Stimulated activated CD8-positive, alpha-beta memory T cell treated with anti-CD3 and anti-CD28 coated beads, Interleukin-2, amount 100 ng/mL, for 1 hour (primary cell): ENCODE measurements around the gene CABP4.
"Not testable (repeated sequence)": the region's sequence is repeated elsewhere in the genome, so short reads cannot be mapped to it uniquely, and the experiment has no call there.

Experiments used
- DNase-seq, 2 donors: peaks; one replicate each; pipeline ENCODE4 v3.0.0-alpha.2; 2020; ENCODE audit warnings: low read depth in 2 of 2

The CABP4 gene

DNA sequence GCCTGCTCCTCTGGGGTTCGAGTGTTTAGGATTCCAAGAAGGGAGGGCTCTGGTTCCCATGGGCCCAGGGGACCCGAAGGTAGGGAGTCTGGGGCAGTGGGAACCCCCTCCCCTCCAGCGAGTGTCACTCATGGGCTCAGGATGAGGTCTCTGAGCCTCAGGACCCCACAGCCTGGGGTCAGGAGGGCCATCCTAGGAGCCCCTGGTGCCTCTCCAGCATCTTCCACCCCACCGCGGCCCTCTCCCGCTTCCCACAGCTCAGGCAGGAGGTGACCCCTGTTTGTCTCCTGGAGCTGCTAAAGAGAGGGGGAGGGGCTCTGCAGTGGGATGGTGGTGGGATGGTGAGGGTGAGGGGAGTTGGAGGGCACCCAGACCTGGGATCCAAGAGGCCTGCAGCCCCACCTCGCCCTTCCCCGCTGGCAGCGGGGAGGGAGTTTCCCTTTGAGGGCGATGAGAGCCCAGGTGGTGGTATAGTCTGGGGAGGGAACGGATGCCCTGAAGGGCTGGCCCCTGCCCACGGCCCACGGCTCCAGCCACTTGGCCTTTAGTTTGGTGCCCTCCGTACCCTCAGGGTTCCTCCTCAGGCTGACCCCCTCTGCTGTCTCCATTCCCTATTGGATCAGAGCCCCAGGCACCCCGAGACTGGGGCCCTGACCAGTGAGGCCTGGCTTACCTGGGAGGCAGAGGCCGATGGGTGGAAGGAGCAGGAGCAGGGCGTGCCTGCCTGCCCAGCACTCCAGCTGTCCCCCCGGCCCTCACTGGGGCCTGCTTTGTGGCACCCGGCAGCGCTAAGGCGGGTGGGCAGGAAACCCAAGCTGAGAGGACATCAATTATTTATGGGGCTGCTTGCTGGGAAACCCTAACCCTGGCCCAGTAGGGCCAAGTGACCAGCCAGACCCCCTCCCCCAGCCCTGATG lies 1.1 kb upstream of the CABP4 start:
- no peak for DNase-seq

DNA sequence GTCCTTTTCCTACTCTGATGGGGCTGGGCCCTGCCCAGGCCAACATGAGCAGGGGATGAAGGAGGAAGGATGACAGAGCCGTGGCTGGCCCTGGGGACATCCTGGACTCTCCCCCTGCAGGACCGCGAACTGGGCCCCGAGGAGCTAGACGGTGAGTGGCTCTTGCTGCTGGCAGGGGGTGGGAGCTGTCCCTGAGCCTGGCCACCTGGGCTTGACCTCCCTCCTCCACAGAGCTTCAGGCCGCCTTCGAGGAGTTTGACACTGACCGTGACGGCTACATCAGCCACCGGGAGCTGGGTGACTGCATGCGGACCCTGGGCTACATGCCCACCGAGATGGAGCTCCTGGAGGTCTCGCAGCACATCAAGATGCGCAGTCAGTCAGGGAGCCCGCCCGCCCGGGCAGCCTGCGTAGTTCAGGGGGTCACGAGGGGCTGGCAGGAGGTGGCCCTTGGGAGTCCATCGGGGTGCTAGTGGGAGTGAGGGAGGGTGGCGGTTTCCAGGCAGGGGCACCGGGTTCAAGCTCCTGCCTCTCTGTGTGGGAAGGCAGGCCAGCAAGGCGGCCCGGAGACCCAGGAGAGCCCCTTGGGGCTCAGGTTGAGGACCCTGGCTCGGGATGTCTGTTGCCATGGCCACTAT lies 1.0 kb downstream of the CABP4 start:
- no peak for DNase-seq

GRCh38 chr11:67457453-67457852 lies 2.3 kb downstream of the CABP4 start:
- no peak for DNase-seq

DNA sequence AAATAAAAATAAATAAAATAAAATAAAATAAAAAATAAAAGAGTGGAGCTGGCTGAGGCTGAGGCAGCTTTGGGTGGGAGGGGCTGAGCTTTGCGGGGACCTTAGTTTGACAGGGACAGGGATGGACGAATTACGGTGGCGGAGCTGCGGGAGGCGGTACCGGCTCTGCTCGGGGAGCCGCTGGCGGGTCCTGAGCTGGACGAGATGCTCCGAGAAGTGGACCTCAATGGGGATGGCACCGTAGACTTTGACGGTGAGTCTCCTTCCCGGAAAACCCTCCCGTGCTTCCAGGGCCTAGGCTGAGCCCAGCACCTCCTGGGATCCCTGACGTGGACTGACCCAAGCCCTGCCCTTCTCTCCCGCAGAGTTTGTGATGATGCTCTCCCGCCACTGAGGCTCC lies 3.1 kb downstream of the CABP4 start:
- DNase-seq: no peak

DNA sequence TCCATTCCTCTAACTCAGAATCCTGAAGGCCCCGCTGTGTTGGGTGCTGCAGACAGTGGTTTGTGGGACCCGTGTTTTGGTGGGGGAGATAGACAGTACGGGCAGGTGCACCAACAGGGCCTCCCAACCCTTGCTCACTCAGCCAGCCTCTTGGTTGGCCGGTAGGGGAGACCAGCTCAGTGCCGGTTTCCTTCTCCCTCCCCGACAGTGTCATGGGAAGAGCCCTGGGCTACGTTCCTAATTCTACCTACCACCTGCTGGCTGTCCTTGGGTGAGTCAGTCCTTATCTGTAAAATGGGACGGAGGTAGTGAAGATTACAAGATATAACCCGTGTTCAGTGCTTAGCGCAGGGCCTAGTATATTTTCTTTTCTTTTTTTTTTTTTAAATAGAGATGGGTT lies 8.0 kb downstream of the CABP4 start:
- no peak for DNase-seq

- DNase-seq: no peak
Measured at GRCh38 chr11:67463680-67464410, 8.7 kb downstream of the CABP4 start.

DNA sequence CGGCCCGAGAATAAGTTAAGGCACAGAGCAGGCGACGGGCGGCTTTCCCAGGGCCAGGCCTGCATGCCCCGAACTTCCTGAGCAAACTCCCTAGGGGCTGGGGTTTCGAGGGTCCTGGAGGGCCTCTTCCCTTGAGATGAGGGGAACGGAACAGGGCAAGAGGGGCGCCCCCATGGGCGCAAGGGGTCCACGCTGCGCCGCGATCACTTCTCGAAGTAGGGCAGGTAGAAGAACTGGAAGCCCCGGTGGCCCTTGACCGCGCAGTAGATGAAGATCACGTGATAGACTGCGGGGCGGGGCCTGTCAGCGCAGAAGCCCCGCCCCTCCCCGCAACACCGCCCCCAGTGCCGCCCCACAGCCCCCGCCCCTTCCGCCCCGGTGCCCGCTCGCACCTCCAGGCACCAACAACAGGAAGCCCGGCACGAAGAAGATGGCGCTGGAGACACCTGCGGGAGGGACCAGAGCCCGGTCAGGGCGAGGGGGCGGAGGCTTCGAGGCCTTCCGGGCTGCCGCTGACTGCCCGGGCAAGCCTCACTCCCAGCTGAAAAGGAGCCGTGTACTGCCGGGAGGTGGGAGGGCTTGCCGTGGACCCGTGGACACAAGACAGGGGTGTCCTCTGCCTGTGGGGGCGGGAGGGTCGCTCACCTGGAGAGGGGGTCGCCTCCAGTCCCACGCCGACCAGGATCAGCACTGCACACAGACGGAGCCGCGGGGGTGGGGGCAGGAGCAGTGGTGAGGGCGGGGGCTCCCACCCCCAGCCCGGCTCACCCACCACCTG lies 9.4 kb downstream of the CABP4 start:
- DNase-seq: peak; percentile 83 to 88

- no peak for DNase-seq
Measured at GRCh38 chr11:67465189-67465510, 10.0 kb downstream of the CABP4 start.

GRCh38 chr11:67465530-67465929 lies 10.4 kb downstream of the CABP4 start:
- not testable (repeated sequence) for DNase-seq

- no peak for DNase-seq
Measured at GRCh38 chr11:67466367-67466766, 11.2 kb downstream of the CABP4 start.

DNA sequence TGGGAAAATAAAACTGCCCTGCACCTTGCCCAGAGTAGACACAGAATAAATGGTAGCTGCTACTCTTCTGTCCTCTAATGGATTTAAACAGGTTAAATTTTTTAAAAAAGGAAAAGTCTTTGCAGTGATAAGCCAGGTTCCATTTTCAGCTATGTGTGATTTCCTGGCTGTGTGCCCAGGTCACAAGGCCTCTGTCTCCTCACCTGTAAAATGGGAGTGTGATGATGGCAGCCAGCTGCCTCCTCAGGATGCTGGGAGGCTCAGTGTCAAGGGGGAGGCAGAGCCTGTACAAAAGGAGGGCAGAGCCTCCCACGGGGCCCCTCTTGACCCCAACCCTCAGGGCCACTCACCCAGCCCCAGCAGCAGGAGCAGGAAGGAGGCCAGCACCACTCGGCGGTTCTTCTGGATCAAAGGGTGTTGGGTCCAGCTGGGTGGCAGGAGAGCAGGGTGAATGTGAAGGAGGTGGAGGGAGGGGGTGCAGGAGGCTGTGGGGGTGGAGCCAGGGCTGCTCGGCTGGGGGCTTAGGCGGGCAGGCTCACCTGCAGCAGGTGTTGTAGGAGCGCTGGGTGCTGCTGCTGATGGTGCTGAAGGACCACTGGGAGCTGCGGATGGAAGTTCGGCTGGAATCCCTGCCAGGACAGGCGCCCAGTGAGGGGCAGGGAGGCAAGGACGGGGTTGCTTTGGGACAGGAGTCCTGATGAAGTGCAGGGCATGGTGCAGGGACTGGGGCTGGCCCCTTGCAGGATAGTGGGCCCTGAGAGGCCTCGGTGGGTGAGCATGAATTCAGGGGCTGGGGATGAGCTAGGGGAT lies 12.0 kb downstream of the CABP4 start:
- DNase-seq: no peak

GRCh38 chr11:67468056-67468455 lies 12.9 kb downstream of the CABP4 start:
- DNase-seq: no peak

- DNase-seq: no peak
Measured at GRCh38 chr11:67468456-67468758, 13.3 kb downstream of the CABP4 start.

DNA sequence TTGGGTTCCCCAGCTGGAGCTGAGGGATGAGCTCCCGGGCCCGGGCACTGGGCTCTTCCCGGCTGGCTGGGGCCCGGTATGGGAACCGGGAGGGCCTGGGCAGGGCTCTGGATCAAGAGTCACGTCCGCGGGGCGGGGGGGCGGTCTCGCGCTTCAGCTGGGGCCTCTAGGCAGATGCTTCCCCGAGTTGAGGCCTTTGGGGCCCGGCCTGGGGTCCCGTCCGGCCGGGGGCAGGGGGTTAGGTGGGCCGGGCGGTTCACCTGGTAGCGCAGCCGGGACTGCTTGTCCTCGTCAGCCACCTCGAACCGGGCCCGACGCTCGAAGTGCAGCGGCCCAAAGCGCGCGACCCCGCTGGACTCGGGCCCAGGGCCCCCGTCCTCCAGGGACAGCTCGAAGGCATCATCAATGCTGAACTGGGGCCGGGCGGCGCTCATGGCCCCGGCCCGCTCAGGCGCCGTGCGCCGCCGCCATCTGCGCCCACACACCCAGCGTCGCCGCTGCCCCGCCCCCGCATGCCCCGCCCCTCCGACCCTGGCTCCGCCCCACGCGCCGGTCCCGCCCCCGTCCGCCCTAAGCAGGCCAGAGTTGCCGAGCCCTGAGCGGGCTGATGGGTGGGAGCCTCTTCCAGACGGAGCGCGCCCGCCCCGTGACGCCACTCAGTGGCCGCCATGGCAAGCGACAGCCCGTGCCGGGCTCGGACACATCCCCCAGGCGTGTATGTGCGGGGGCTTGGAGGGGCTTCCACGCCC lies 13.8 kb downstream of the CABP4 start, which contains the start of gene TMEM134:
TMEM134 (minus strand) TSS at position 493 of the 749 bp plus-strand sequence; CDS start at position 434, 59 bp downstream.
- peak; percentile 90 to 92 for DNase-seq

DNA sequence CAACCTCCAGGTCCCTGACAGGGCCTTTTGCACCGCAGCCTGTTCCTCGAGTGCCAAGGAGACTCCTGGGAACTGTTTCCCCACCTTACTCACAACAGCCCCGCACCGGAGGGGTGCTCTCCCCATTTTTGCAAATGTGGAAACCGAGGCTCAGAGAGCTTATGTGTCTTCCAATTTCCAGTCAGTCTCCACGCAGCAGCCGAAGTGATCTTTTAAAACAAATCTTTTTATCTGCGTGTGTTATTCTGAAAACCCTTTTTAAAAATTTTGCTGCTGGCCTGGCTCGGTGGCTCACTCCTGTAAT lies 14.3 kb downstream of the CABP4 start:
- no peak for DNase-seq

- DNase-seq: no peak
Measured at GRCh38 chr11:67470337-67471002, 15.3 kb downstream of the CABP4 start.

DNA sequence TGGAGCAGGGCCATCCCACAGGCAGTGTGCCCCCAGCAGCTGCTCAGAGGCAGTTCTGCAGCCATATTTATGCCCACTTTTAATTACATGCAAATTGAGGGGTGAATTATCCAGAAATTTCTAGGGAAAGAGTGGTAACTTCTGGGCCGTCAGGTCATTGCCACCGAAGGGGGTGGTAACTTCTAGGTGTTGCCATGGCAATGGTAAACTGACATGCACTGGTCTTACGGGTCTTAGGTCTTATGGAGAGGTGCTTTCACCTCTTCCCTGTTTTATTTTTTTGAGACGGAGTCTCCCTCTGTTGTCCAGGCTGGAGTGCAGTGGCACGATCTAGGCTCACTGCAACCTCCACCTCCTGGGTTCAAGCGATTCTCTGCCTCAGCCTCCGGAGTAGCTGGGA lies 17.7 kb downstream of the CABP4 start:
- no peak for DNase-seq

- DNase-seq: not testable (repeated sequence)
Measured at GRCh38 chr11:67476692-67477091, 21.5 kb downstream of the CABP4 start.

- DNase-seq: not testable (repeated sequence)
Measured at GRCh38 chr11:67477344-67478050, 22.3 kb downstream of the CABP4 start.
